Measurements from ENCODE around the gene FOXJ1. TPM values are rescaled to one million over a fixed set of nuclear protein-coding genes. Genes with fewer than 3 reads are reported as not detected.

FOXJ1 gene
- total and polyA plus RNA-seq, 2 experiments from 2014 or later = 1.1 to 1.6 TPM

DNA sequence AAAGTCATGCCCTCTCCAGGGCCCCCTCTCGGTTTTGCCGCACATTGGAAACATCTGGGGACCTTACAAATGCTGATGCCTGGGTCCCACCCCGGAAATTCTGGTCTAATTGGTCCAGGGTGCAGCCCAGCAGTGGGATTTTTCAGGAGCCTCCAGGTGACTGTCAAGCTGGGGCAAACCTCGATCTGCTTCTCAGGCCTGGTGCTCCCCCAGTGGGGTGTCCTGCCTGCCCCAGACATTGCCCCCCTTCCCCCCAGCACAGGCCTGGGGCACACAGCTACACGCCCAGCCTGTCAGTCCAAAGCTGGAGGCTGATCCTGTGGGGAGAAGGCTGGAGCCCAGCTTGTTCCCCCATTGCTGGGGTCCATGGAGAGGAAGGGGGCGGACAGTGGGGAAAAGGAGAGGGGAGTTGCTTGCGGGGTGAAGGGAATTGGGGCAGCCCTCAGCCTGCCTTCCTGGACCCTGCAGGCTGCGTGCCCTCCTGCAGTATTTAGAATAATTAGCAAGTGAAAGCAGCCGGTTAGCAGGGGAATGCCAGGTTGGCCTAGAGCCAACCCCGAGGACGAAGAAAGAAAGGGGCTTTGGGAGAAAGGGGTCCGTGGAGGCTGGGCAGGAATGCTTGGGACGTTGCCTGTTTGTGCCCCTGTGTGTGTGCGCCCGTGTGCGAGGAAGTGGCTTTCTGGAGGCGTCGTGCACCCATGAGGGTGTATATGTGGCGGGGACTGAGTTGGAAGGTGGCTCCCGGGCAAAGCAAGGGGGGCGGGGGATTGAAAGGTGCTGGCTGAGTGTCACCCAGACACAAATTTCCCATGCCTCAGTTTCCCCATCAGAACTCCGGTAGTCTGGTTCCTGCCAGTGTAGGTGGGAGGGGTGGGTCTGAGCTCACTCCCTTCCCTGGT, 5.9 kb downstream of the FOXJ1 start:
- TF ChIP-seq EZH2phosphoT487 (IDR thresholded peaks at IDR 0.05; ENCODE audit: low read depth, severe bottlenecking, unreplicated experiment) (no peak), EZH2 (IDR thresholded peaks at IDR 0.05; ENCODE audit: borderline replicate concordance) (no peak)
- TF ChIP-seq, protein P1, sequence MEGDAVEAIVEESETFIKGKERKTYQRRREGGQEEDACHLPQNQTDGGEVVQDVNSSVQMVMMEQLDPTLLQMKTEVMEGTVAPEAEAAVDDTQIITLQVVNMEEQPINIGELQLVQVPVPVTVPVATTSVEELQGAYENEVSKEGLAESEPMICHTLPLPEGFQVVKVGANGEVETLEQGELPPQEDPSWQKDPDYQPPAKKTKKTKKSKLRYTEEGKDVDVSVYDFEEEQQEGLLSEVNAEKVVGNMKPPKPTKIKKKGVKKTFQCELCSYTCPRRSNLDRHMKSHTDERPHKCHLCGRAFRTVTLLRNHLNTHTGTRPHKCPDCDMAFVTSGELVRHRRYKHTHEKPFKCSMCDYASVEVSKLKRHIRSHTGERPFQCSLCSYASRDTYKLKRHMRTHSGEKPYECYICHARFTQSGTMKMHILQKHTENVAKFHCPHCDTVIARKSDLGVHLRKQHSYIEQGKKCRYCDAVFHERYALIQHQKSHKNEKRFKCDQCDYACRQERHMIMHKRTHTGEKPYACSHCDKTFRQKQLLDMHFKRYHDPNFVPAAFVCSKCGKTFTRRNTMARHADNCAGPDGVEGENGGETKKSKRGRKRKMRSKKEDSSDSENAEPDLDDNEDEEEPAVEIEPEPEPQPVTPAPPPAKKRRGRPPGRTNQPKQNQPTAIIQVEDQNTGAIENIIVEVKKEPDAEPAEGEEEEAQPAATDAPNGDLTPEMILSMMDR (IDR thresholded peaks at IDR 0.05; ENCODE audit: poor library complexity) = no peak
- Histone ChIP-seq H4K20me1 (ENCODE audit: insufficient read depth, poor library complexity, severe bottlenecking) (no peaks in the 10 kb centered on the region), H3K36me3 (replicated peaks; ENCODE audit: insufficient read depth, low read depth) (no peaks in the 10 kb centered on the region), H2AFZ (no peak overlapping the region), H3K79me2 (no peaks in the 10 kb centered on the region), H3K4me2 (no peak overlapping the region), H3K4me3 (no peak overlapping the region), H3K27me3 (peaks cover 75% of the 10 kb centered on the region), H3K4me1 (ENCODE audit: insufficient read depth) (peaks cover 39% of the 10 kb centered on the region), H3K27ac (no peak overlapping the region), H3K9me3 (ENCODE audit: low read depth) (no peaks in the 10 kb centered on the region), H3K9me2 (replicated peaks; ENCODE audit: insufficient read depth) (no peaks in the 10 kb centered on the region)
- WGBS (ENCODE audit: low lambda C conversion rate, missing lambda C conversion rate) = 52% methylated on average over 22 of the region's 22 CpGs
- no peak for DNase-seq (ENCODE audit: low spot score)

DNA sequence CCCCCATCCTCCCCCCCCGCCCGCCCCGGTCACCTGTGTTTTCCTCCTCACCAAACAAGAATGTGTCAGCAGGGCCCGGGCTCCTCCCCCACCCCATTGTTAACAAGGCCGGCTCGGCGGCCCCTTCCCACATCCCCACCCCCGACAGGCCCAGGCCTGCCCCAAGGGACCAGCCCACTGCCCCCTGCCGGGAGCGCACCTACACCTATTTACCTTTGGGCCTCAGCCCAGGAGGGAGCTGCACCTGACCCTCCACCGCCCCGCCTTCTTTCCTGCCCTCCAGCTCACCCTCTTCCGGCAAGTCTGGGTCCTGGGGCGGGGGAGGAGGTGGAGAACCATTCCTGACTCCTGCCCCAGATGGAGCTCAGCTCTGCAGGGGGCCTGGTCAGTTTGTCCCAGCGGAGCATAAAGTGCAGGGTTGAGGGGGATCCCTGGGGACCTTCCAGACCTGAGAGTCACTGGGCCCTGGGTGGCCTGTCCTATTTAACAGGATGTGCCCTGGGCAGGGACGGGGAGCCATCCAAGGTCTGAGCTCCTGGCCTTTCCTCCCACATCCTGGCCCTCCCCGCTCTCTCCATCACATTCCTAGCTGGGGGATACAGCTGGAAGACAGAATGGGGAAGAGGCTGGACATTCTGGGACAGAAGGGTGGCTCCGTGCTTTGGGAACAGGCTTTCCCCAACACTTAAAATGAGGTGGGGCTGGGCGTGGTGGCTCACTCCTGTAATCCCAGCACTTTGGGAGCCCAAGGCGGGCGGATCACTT, 8.3 kb downstream of the FOXJ1 start:
- H4K20me1 ChIP-seq (ENCODE audit: insufficient read depth, poor library complexity, severe bottlenecking) = no peaks in the 10 kb centered on the region
- H3K79me2 ChIP-seq = no peaks in the 10 kb centered on the region
- no peaks in the 10 kb centered on the region for H3K9me3 ChIP-seq (ENCODE audit: low read depth)
- no peaks in the 10 kb centered on the region for H3K36me3 ChIP-seq (replicated peaks; ENCODE audit: insufficient read depth, low read depth)
- H3K4me3 ChIP-seq = no peak overlapping the region
- peak; percentile 84 for DNase-seq (ENCODE audit: low spot score)
- TF ChIP-seq EZH2 (IDR thresholded peaks at IDR 0.05; ENCODE audit: borderline replicate concordance) = no peak
- TF ChIP-seq, protein P1 (IDR thresholded peaks at IDR 0.05; ENCODE audit: poor library complexity) = peak; percentile 26
- peaks cover 20% of the 10 kb centered on the region for H3K4me1 ChIP-seq (ENCODE audit: insufficient read depth)
- H3K4me2 ChIP-seq = peak overlapping the region; percentile 38
- peak overlapping the region; percentile 7 for H3K27ac ChIP-seq
- peaks cover 51% of the 10 kb centered on the region for H3K27me3 ChIP-seq
- WGBS (ENCODE audit: low lambda C conversion rate, missing lambda C conversion rate) = 40% methylated on average over 11 of the region's 21 CpGs
- H2AFZ ChIP-seq = no peak overlapping the region
- H3K9me2 ChIP-seq (replicated peaks; ENCODE audit: insufficient read depth) = no peaks in the 10 kb centered on the region

DNA sequence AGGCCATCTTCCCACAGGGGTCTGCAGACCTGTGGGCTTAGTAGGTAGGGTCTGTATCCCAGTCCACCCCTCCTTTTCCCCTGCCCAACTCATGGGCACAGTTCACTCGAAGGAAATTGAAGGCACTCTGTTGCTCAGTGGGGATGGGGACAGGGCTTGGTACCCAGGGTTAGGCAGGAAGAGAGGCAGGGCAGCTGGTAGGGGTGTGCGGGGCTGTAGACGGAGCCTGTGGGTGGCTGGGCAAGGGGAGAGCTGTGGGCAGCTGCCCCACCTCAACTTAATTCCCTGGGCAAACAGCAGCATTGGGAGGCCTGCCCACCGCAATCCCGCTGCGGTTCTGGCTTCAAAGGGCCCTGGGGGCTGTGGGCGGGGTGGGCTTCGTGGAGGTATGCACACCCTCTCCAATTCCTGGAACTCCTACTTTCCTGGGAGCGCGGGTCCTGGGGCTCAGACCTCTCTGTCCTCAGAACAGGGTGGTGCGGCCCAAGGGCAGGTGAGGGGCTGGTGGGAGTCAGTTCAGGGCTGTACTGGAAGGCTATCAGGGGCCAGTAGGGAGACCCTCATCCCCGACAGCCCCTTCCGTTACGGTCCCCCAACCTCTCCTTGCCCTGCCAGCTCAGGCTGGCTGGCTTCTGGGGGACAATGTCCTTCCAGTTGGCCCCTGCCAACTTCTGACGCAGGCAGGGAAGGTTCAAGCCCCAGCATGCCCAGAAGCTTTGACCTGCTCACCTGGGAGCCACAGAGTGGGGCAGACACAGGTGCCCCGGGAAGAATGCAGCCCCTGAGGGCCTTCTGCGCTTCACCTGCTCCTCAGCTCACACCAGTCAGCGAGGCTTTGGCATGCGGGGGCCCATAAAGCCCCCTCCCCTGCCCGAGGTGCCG, 9.1 kb downstream of the FOXJ1 start:
- H3K27me3 ChIP-seq = peaks cover 43% of the 10 kb centered on the region
- no peak for DNase-seq (ENCODE audit: low spot score)
- 38% methylated on average over 16 of the region's 21 CpGs for WGBS (ENCODE audit: low lambda C conversion rate, missing lambda C conversion rate)
- no peaks in the 10 kb centered on the region for H3K36me3 ChIP-seq (replicated peaks; ENCODE audit: insufficient read depth, low read depth)
- no peak overlapping the region for H2AFZ ChIP-seq
- TF ChIP-seq EZH2 (IDR thresholded peaks at IDR 0.05; ENCODE audit: borderline replicate concordance) (no peak), EZH2phosphoT487 (IDR thresholded peaks at IDR 0.05; ENCODE audit: low read depth, severe bottlenecking, unreplicated experiment) (no peak)
- TF ChIP-seq, protein P1 (IDR thresholded peaks at IDR 0.05; ENCODE audit: poor library complexity) = no peak
- H3K4me2 ChIP-seq = peak overlapping the region; percentile 38
- no peaks in the 10 kb centered on the region for H3K79me2 ChIP-seq
- H4K20me1 ChIP-seq (ENCODE audit: insufficient read depth, poor library complexity, severe bottlenecking) = no peaks in the 10 kb centered on the region
- H3K4me3 ChIP-seq = no peak overlapping the region
- H3K9me2 ChIP-seq (replicated peaks; ENCODE audit: insufficient read depth) = no peaks in the 10 kb centered on the region
- peaks cover 14% of the 10 kb centered on the region for H3K4me1 ChIP-seq (ENCODE audit: insufficient read depth)
- H3K9me3 ChIP-seq (ENCODE audit: low read depth) = no peaks in the 10 kb centered on the region
- H3K27ac ChIP-seq = peak overlapping the region; percentile 44
